Measurements from ENCODE around the gene ZYG11B.

ZYG11B gene

DNA sequence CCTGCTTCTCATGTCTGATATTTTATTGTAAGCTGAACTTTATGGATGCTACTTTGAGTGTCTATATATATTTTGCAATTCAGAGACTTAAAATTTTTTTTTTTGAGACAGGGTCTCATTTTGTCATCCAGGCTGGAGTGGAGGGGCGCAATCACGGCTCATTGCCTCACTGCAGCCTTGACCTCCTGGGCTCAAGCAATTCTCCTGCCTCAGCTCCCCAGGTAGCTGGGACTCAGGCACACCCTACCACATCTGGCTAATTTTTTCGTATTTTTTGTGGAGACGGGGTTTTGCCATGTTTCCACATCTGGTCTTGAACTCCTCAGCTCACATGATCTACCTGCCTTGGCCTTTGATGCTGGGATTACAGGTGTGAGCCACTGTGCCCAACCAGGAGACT, 124.7 kb downstream of the ZYG11B start:
- Histone ChIP-seq H3K9ac (ENCODE audit: low read depth, low read length, poor library complexity, severe bottlenecking) (no peak overlapping the region), H3K9me2 (replicated peaks; ENCODE audit: low read depth, low read length) (no peaks in the 10 kb centered on the region), H3K4me3 (ENCODE audit: low read length, poor library complexity, severe bottlenecking) (no peak overlapping the region), H3K27me3 (ENCODE audit: insufficient read depth, low read length, poor library complexity, severe bottlenecking) (no peaks in the 10 kb centered on the region), H3K4me2 (ENCODE audit: low read depth, low read length, poor library complexity, severe bottlenecking) (no peak overlapping the region), H3K9me3 (ENCODE audit: insufficient read depth, low read depth, low read length) (no peaks in the 10 kb centered on the region), H4K20me1 (ENCODE audit: insufficient read depth, low read length, poor library complexity, severe bottlenecking) (no peaks in the 10 kb centered on the region), H3K79me2 (ENCODE audit: insufficient read depth, low read length) (no peaks in the 10 kb centered on the region), H3K4me1 (ENCODE audit: insufficient read depth, low read length, poor library complexity, severe bottlenecking) (no peaks in the 10 kb centered on the region), H3K36me3 (ENCODE audit: insufficient read depth, low read length) (no peaks in the 10 kb centered on the region), H2AFZ (ENCODE audit: low read length) (no peak overlapping the region), H3F3A (ENCODE audit: low read depth) (no peaks in the 10 kb centered on the region)
- TF ChIP-seq, protein P1, sequence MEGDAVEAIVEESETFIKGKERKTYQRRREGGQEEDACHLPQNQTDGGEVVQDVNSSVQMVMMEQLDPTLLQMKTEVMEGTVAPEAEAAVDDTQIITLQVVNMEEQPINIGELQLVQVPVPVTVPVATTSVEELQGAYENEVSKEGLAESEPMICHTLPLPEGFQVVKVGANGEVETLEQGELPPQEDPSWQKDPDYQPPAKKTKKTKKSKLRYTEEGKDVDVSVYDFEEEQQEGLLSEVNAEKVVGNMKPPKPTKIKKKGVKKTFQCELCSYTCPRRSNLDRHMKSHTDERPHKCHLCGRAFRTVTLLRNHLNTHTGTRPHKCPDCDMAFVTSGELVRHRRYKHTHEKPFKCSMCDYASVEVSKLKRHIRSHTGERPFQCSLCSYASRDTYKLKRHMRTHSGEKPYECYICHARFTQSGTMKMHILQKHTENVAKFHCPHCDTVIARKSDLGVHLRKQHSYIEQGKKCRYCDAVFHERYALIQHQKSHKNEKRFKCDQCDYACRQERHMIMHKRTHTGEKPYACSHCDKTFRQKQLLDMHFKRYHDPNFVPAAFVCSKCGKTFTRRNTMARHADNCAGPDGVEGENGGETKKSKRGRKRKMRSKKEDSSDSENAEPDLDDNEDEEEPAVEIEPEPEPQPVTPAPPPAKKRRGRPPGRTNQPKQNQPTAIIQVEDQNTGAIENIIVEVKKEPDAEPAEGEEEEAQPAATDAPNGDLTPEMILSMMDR (conservative IDR thresholded peaks at IDR 0.05; ENCODE audit: low read length): no peak

DNA sequence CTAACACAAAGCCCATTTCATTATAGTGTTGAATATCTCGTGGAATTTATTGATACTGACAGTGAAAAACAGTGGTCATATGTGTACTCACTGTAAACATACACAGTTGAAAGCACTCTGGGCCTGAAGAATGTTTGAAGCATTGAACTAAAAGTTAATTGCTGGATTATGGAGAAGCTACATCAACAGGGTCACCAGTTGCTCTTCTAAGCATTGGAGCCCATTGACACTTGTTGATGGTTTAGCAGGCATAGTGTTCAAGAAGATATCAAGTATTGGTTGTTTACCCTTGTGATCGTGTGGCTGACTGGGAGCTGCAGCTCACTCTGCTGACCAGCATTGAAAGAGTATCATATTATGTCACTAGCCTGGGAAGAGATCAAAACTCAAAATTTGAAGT, 126.6 kb downstream of the ZYG11B start:
- H3K36me3 ChIP-seq (ENCODE audit: insufficient read depth, low read length): no peaks in the 10 kb centered on the region
- H3F3A ChIP-seq (ENCODE audit: low read depth): no peaks in the 10 kb centered on the region
- H3K79me2 ChIP-seq (ENCODE audit: insufficient read depth, low read length): no peaks in the 10 kb centered on the region
- no peak overlapping the region for H3K9ac ChIP-seq (ENCODE audit: low read depth, low read length, poor library complexity, severe bottlenecking)
- no peak overlapping the region for H3K4me2 ChIP-seq (ENCODE audit: low read depth, low read length, poor library complexity, severe bottlenecking)
- H3K9me2 ChIP-seq (replicated peaks; ENCODE audit: low read depth, low read length): no peaks in the 10 kb centered on the region
- no peaks in the 10 kb centered on the region for H3K9me3 ChIP-seq (ENCODE audit: insufficient read depth, low read depth, low read length)
- H2AFZ ChIP-seq (ENCODE audit: low read length): no peak overlapping the region
- H3K27me3 ChIP-seq (ENCODE audit: insufficient read depth, low read length, poor library complexity, severe bottlenecking): no peaks in the 10 kb centered on the region
- no peak for TF ChIP-seq EZH2phosphoT487 (IDR thresholded peaks at IDR 0.05; ENCODE audit: borderline replicate concordance)
- TF ChIP-seq, protein P1 (conservative IDR thresholded peaks at IDR 0.05; ENCODE audit: low read length): no peak
- H3K4me3 ChIP-seq (ENCODE audit: low read length, poor library complexity, severe bottlenecking): no peak overlapping the region
- no peaks in the 10 kb centered on the region for H4K20me1 ChIP-seq (ENCODE audit: insufficient read depth, low read length, poor library complexity, severe bottlenecking)
- H3K4me1 ChIP-seq (ENCODE audit: insufficient read depth, low read length, poor library complexity, severe bottlenecking): no peaks in the 10 kb centered on the region

DNA sequence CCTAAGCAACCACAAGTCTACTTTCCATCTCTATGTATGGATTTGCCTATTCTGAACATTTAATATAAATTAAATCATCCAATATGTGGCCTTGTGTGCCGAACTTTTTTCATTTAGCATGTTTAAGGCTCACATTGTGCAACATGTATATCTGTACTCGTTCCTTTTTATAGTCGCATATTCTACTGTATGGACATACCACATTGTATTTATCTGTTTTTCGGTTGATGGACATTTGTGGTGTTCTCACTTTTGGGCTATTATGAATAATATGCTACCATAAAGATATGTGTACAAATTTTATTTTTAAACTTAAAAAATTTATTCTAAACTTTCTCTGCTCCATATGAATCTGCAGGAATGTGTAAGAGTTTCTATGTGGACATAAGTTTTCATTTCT, 129.3 kb downstream of the ZYG11B start:
- H3K9me2 ChIP-seq (replicated peaks; ENCODE audit: low read depth, low read length): no peaks in the 10 kb centered on the region
- no peaks in the 10 kb centered on the region for H3K4me1 ChIP-seq (ENCODE audit: insufficient read depth, low read length, poor library complexity, severe bottlenecking)
- H3K4me3 ChIP-seq (ENCODE audit: low read length, poor library complexity, severe bottlenecking): no peak overlapping the region
- TF ChIP-seq, protein P1 (conservative IDR thresholded peaks at IDR 0.05; ENCODE audit: low read length): no peak
- no peak for TF ChIP-seq EZH2phosphoT487 (IDR thresholded peaks at IDR 0.05; ENCODE audit: borderline replicate concordance)
- no peaks in the 10 kb centered on the region for H3K79me2 ChIP-seq (ENCODE audit: insufficient read depth, low read length)
- no peak overlapping the region for H3K9ac ChIP-seq (ENCODE audit: low read depth, low read length, poor library complexity, severe bottlenecking)
- no peaks in the 10 kb centered on the region for H4K20me1 ChIP-seq (ENCODE audit: insufficient read depth, low read length, poor library complexity, severe bottlenecking)
- H3K4me2 ChIP-seq (ENCODE audit: low read depth, low read length, poor library complexity, severe bottlenecking): no peak overlapping the region
- H3F3A ChIP-seq (ENCODE audit: low read depth): no peaks in the 10 kb centered on the region
- H3K27me3 ChIP-seq (ENCODE audit: insufficient read depth, low read length, poor library complexity, severe bottlenecking): no peaks in the 10 kb centered on the region
- no peaks in the 10 kb centered on the region for H3K36me3 ChIP-seq (ENCODE audit: insufficient read depth, low read length)
- H3K9me3 ChIP-seq (ENCODE audit: insufficient read depth, low read depth, low read length): no peaks in the 10 kb centered on the region
- no peak overlapping the region for H2AFZ ChIP-seq (ENCODE audit: low read length)
